ENCODE measurements around the gene HOXA10. TPM values are rescaled to one million over a fixed set of nuclear protein-coding genes. Genes with fewer than 3 reads are reported as not detected.

The HOXA10 gene
- total RNA-seq, 1 experiment from 2014 or later: 19.6 TPM

GRCh38 chr7:27196287-27196767 lies 22.2 kb upstream of the HOXA10 start:
- Histone ChIP-seq H3K9me2 (ENCODE audit: insufficient read depth) (no peaks in the 10 kb centered on the region), H3K79me2 (ENCODE audit: insufficient read depth, low read length) (no peaks in the 10 kb centered on the region), H3K4me3 (replicated peaks in 1 of 2; ENCODE audit: low read depth in 1 of 2, low read length in 2 of 2) (no peak overlapping the region), H4K20me1 (ENCODE audit: insufficient read depth) (no peaks in the 10 kb centered on the region), H3K27me3 (ENCODE audit: insufficient read depth, low read length) (no peaks in the 10 kb centered on the region), H3K27ac (ENCODE audit: low read depth, low read length) (no peak overlapping the region), H3K4me1 (ENCODE audit: control insufficient read depth in 1 of 2, insufficient read depth in 2 of 2, low read length in 2 of 2) (peaks cover 0 to 21% of the 10 kb centered on the region in 2 experiments; a peak in 3 of 4 replicates), H3K4me2 (ENCODE audit: low read length) (no peak overlapping the region), H3K36me3 (ENCODE audit: control insufficient read depth in 1 of 2, insufficient read depth in 2 of 2, low read length in 2 of 2) (no peaks in the 10 kb centered on the region), H2AFZ (ENCODE audit: low read depth, low read length, poor library complexity, severe bottlenecking) (no peak overlapping the region), H3K9me3 (ENCODE audit: control insufficient read depth in 1 of 2, insufficient read depth in 1 of 2, low read depth in 1 of 2, low read length in 2 of 2) (no peaks in the 10 kb centered on the region), H3K9ac (ENCODE audit: low read length) (no peak overlapping the region)
- ChIA-PET RAD21 (ENCODE audit: low non-redundant PET in 1 of 2, low total read pairs in 2 of 2, uncharacterized antibody in 2 of 2, unreplicated experiment in 2 of 2) (interaction anchor here (0.5 to 1.6 kb wide), 11 partner anchors 12 to 984 kb away, joined by 3 to 7 read pairs (median 3); partner anchors contain the start of gene HOXA11 (in 1 of the 2)), POLR2A (interaction anchor here (1.0 to 1.4 kb wide), 3 partner anchors 14 to 578 kb away, joined by 3 to 5 read pairs (median 3); no protein-coding TSS in a partner anchor), CTCF (interaction anchor here (0.6 to 2.4 kb wide), 37 partner anchors 10 to 900 kb away, joined by 3 to 49 read pairs (median 4); partner anchors contain the start of genes HIBADH and HOXA11)
- DNase-seq (ENCODE audit: low read depth, low spot score) (no peak), ATAC-seq (no peak)
- intact Hi-C loops (cut with micrococcal nuclease): loop anchor here (1.0 to 10.0 kb wide), 9 partner anchors 380 to 1428 kb away; partner anchors contain the start of gene TAX1BP1
- no TSS peak for BruUV-seq (replicated peaks)
- TF ChIP-seq RAD21 (IDR thresholded peaks at IDR 0.05; ENCODE audit: low read depth) (peak; percentile 92), CTCF (IDR thresholded peaks at IDR 0.05 in 2 of 3, conservative IDR thresholded peaks at IDR 0.05 in 1 of 3; ENCODE audit: borderline replicate concordance in 1 of 3, insufficient read depth in 1 of 3, low read depth in 2 of 3, low read length in 2 of 3) (peak; percentile 62 to 87 (median 79)), ZFX (IDR thresholded peaks at IDR 0.05) (no peak)

GRCh38 chr7:27194686-27195379 lies 20.7 kb upstream of the HOXA10 start:
- ChIA-PET POLR2A (no interaction called here), CTCF (interaction anchor here (0.9 to 2.4 kb wide), 3 partner anchors 15 to 825 kb away, joined by 3 to 49 read pairs (median 3); no protein-coding TSS in a partner anchor), RAD21 (ENCODE audit: low non-redundant PET in 1 of 2, low total read pairs in 2 of 2, uncharacterized antibody in 2 of 2, unreplicated experiment in 2 of 2) (no interaction called here)
- no peak overlapping the region for H3K9ac ChIP-seq (ENCODE audit: low read length)
- no peaks in the 10 kb centered on the region for H3K79me2 ChIP-seq (ENCODE audit: insufficient read depth, low read length)
- H3K9me3 ChIP-seq (ENCODE audit: control insufficient read depth in 1 of 2, insufficient read depth in 1 of 2, low read depth in 1 of 2, low read length in 2 of 2): no peaks in the 10 kb centered on the region
- H3K27me3 ChIP-seq (ENCODE audit: insufficient read depth, low read length): no peaks in the 10 kb centered on the region
- intact Hi-C loops (cut with micrococcal nuclease): loop anchor here (5.0 to 10.0 kb wide), 3 partner anchors 550 to 1430 kb away; partner anchors contain the start of gene TAX1BP1
- DNase-seq (ENCODE audit: low read depth, low spot score) (no peak), ATAC-seq (no peak)
- H3K4me3 ChIP-seq (replicated peaks in 1 of 2; ENCODE audit: low read depth in 1 of 2, low read length in 2 of 2): no peak overlapping the region
- no peak overlapping the region for H3K4me2 ChIP-seq (ENCODE audit: low read length)
- peaks cover 0 to 10% of the 10 kb centered on the region in 2 experiments; a peak in 1 of 4 replicates for H3K4me1 ChIP-seq (ENCODE audit: control insufficient read depth in 1 of 2, insufficient read depth in 2 of 2, low read length in 2 of 2)
- no peaks in the 10 kb centered on the region for H3K36me3 ChIP-seq (ENCODE audit: control insufficient read depth in 1 of 2, insufficient read depth in 2 of 2, low read length in 2 of 2)
- H4K20me1 ChIP-seq (ENCODE audit: insufficient read depth): no peaks in the 10 kb centered on the region
- BruUV-seq (replicated peaks): no TSS peak
- no peak overlapping the region for H2AFZ ChIP-seq (ENCODE audit: low read depth, low read length, poor library complexity, severe bottlenecking)
- H3K27ac ChIP-seq (ENCODE audit: low read depth, low read length): no peak overlapping the region
- H3K9me2 ChIP-seq (ENCODE audit: insufficient read depth): no peaks in the 10 kb centered on the region
- TF ChIP-seq CTCF (IDR thresholded peaks at IDR 0.05 in 2 of 3, conservative IDR thresholded peaks at IDR 0.05 in 1 of 3; ENCODE audit: borderline replicate concordance in 1 of 3, insufficient read depth in 1 of 3, low read depth in 2 of 3, low read length in 2 of 3) (no peak), EGR1 (IDR thresholded peaks at IDR 0.05; ENCODE audit: low read depth) (no peak), ZNF274 (IDR thresholded peaks at IDR 0.05; ENCODE audit: low read depth, low read length) (no peak), REST (IDR thresholded peaks at IDR 0.05; ENCODE audit: low read depth) (no peak), FOSL1 (IDR thresholded peaks at IDR 0.05; ENCODE audit: low read depth) (no peak), YY1 (IDR thresholded peaks at IDR 0.05; ENCODE audit: extremely low read depth, insufficient replicate concordance, low read depth, low read length) (no peak)
